MCF 10A (cell line): ENCODE data around the gene MDP1. TPM values are rescaled to one million over a fixed set of nuclear protein-coding genes. Genes with fewer than 3 reads are reported as not detected.

Source experiments
- BruUV-seq: library from RNA; stranded (reverse); fragments of 400-500 nt; replicated peaks from 2 replicates; lab custom pipeline; 2021; lab: Mats Ljungman, UMichigan
- CTCF ChIA-PET: fragments of 300-600 bp; sonication (Branson Sonifier 250); formaldehyde crosslinking; extraction: SDS; loops from one replicate; lab custom pipeline; 2021; ENCODE audit warnings: antibody characterized with exemption, inconsistent platforms; lab: Yijun Ruan, JAX
- POLR2A ChIA-PET: fragments of 300-600, 350-650 bp; sonication (Branson Sonifier 250); formaldehyde crosslinking; extraction: SDS; loops from one replicate; lab custom pipeline; 2020; ENCODE audit warnings: antibody characterized with exemption, inconsistent platforms; lab: Yijun Ruan, JAX
- DNase-seq: peaks from one replicate; pipeline ENCODE4 v3.0.0-alpha.2; 2018; ENCODE audit not compliant: unreplicated experiment
- H3K27ac Mint-ChIP-seq: one replicate; pipeline ENCODE4 v1.8.0; 2022; ENCODE audit warnings: mild to moderate bottlenecking, low read depth, mixed read lengths; ENCODE audit not compliant: unreplicated experiment
- H3K27me3 Mint-ChIP-seq: one replicate; pipeline ENCODE4 v1.8.0; 2022; ENCODE audit warnings: mixed read lengths; ENCODE audit not compliant: insufficient read depth, unreplicated experiment
- H3K36me3 Mint-ChIP-seq: one replicate; pipeline ENCODE4 v1.8.0; 2022; ENCODE audit warnings: mild to moderate bottlenecking, moderate library complexity, mixed read lengths; ENCODE audit not compliant: insufficient read depth, unreplicated experiment
- H3K4me1 Mint-ChIP-seq: one replicate; pipeline ENCODE4 v1.8.0; 2022; ENCODE audit warnings: mixed read lengths; ENCODE audit not compliant: insufficient read depth, unreplicated experiment
- H3K4me3 Mint-ChIP-seq: one replicate; pipeline ENCODE4 v1.8.0; 2022; ENCODE audit warnings: mild to moderate bottlenecking, moderate library complexity, mixed read lengths; ENCODE audit not compliant: unreplicated experiment
- H3K9me3 Mint-ChIP-seq: one replicate; pipeline ENCODE4 v1.8.0; 2022; ENCODE audit warnings: mixed read lengths; ENCODE audit not compliant: unreplicated experiment
- CTCF ChIP-seq: fragments of 200-600 bp; IDR thresholded peaks from one replicate; pipeline ENCODE4 v1.8.0; 2022; ENCODE audit warnings: antibody characterized with exemption, mild to moderate bottlenecking; ENCODE audit not compliant: unreplicated experiment
- intact Hi-C: fragments of 100-400 bp; cut with micrococcal nuclease; formaldehyde crosslinking; loops from 2 replicates; pipeline ENCODE4 v1.14.1; 2022
- total RNA-seq: library from RNA; stranded (reverse); gene quantifications from 2 replicates; pipeline ENCODE4 v1.2.3, GENCODE V29; 2022

MDP1 gene
- total RNA-seq, 1 experiment from 2014 or later = 20.2 TPM

- peaks cover 9% of the 10 kb centered on the region for H3K4me1 Mint-ChIP-seq
- peaks cover 61% of the 10 kb centered on the region for H3K36me3 Mint-ChIP-seq
- POLR2A ChIA-PET = interaction anchor here (0.6 to 1.3 kb wide), 2 partner anchors 28 to 58 kb away, joined by 3 to 6 read pairs; partner anchors contain the start of genes CHMP4A and TINF2
- CTCF ChIA-PET = interaction anchor here (0.8 to 7.0 kb wide), 5 partner anchors 24 to 149 kb away, joined by 4 to 51 read pairs (median 5); partner anchors contain the start of genes IRF9, LTB4R2 and TINF2
- H3K4me3 Mint-ChIP-seq = no peak overlapping the region
- no peaks in the 10 kb centered on the region for H3K27me3 Mint-ChIP-seq
- no peak overlapping the region for H3K27ac Mint-ChIP-seq
- BruUV-seq = no TSS peak
- no peaks in the 10 kb centered on the region for H3K9me3 Mint-ChIP-seq
- intact Hi-C loops = no loop called here
- TF ChIP-seq CTCF = no peak
- DNase-seq = no peak
These were observed 30.8 kb downstream of the MDP1 start for GRCh38 chr14:24185026-24185425.

GRCh38 chr14:24184104-24184970, 31.5 kb downstream of the MDP1 start:
- no peak overlapping the region for H3K4me3 Mint-ChIP-seq
- CTCF ChIA-PET = interaction anchor here (0.6 to 7.0 kb wide), 4 partner anchors 10 to 58 kb away, joined by 3 to 51 read pairs (median 6); partner anchors contain the start of genes IRF9 and TINF2
- H3K27me3 Mint-ChIP-seq = no peaks in the 10 kb centered on the region
- POLR2A ChIA-PET = interaction anchor here (0.6 to 1.3 kb wide), 2 partner anchors 29 to 58 kb away, joined by 3 to 6 read pairs; partner anchors contain the start of genes CHMP4A and TINF2
- peaks cover 5% of the 10 kb centered on the region for H3K4me1 Mint-ChIP-seq
- no peak for DNase-seq
- intact Hi-C loops = no loop called here
- no TSS peak for BruUV-seq
- TF ChIP-seq CTCF = no peak
- H3K9me3 Mint-ChIP-seq = no peaks in the 10 kb centered on the region
- H3K36me3 Mint-ChIP-seq = peaks cover 67% of the 10 kb centered on the region
- no peak overlapping the region for H3K27ac Mint-ChIP-seq

- TF ChIP-seq CTCF = no peak
- intact Hi-C loops = no loop called here
- peaks cover 64% of the 10 kb centered on the region for H3K36me3 Mint-ChIP-seq
- H3K27ac Mint-ChIP-seq = no peak overlapping the region
- H3K4me3 Mint-ChIP-seq = no peak overlapping the region
- H3K27me3 Mint-ChIP-seq = no peaks in the 10 kb centered on the region
- H3K9me3 Mint-ChIP-seq = no peaks in the 10 kb centered on the region
- DNase-seq = no peak
- ChIA-PET CTCF (interaction anchor here (7.0 kb wide), 1 partner anchor 22 kb away, joined by 51 read pairs; the partner anchor contains the start of gene IRF9), POLR2A (no interaction called here)
- no TSS peak for BruUV-seq
- H3K4me1 Mint-ChIP-seq = no peaks in the 10 kb centered on the region
These were observed 32.8 kb downstream of the MDP1 start for GRCh38 chr14:24183014-24183481.
